Spinal cord (tissue), 10 donors: ENCODE results near the gene EYA3. TPM values are rescaled to one million over a fixed set of nuclear protein-coding genes. Genes with fewer than 3 reads are reported as not detected.

Experiments used
- DNase-seq, 6 donors: peaks; one replicate each; pipeline versions ENCODE4 v3.0.0 to v3.0.0-alpha.2; 2013 to 2015; ENCODE audit warnings: low spot score in 6 of 6, low read depth in 4 of 6
- H3K27ac ChIP-seq: one replicate; pipeline ENCODE4 v1.5.1; 2013; ENCODE audit warnings: low read depth, low read length, control low read depth
- H3K27me3 ChIP-seq: one replicate; pipeline ENCODE4 v1.6.1; 2013; ENCODE audit warnings: low read length; ENCODE audit not compliant: control insufficient read depth, insufficient read depth
- H3K36me3 ChIP-seq: one replicate; pipeline ENCODE4 v1.6.1; 2013; ENCODE audit warnings: low read length; ENCODE audit not compliant: control insufficient read depth, insufficient read depth
- H3K4me1 ChIP-seq: one replicate; pipeline ENCODE4 v1.6.1; 2013; ENCODE audit warnings: low read length; ENCODE audit not compliant: control insufficient read depth, insufficient read depth
- H3K4me3 ChIP-seq: one replicate; pipeline ENCODE4 v1.5.1; 2013; ENCODE audit warnings: low read depth, low read length, control low read depth
- H3K9me3 ChIP-seq: one replicate; pipeline ENCODE4 v1.6.1; 2013; ENCODE audit warnings: low read length; ENCODE audit not compliant: control insufficient read depth, insufficient read depth
- WGBS: methylation state at CpG from one replicate; pipeline ENCODE4 v1.1.5; 2013; ENCODE audit warnings: missing lambda C conversion rate; ENCODE audit not compliant: insufficient coverage; 5-methylcytosine and 5-hydroxymethylcytosine counted together
- long read RNA-seq, 4 donors: transcript quantifications; one replicate each; lab custom pipeline, GENCODE V29; 2026
- polyA plus RNA-seq, 2 donors: library from polyadenylated mRNA; unstranded; fragments of 120-200 nt; gene quantifications; one replicate each; pipeline ENCODE4 v1.2.1, GENCODE V29; 2013; ENCODE audit not compliant: insufficient read length in 2 of 2
- total RNA-seq, 2 donors: library from RNA; depleted of rRNA in 1 of 2; stranded (reverse); fragments of 120-200 nt in 1 of 2; fragments of >200 nt in 1 of 2; gene quantifications; one replicate each; pipeline versions ENCODE4 v1.2.3 to v1.2.4, GENCODE V29; 2013 to 2014
- donor health status: healthy.

Gene EYA3, protein sequence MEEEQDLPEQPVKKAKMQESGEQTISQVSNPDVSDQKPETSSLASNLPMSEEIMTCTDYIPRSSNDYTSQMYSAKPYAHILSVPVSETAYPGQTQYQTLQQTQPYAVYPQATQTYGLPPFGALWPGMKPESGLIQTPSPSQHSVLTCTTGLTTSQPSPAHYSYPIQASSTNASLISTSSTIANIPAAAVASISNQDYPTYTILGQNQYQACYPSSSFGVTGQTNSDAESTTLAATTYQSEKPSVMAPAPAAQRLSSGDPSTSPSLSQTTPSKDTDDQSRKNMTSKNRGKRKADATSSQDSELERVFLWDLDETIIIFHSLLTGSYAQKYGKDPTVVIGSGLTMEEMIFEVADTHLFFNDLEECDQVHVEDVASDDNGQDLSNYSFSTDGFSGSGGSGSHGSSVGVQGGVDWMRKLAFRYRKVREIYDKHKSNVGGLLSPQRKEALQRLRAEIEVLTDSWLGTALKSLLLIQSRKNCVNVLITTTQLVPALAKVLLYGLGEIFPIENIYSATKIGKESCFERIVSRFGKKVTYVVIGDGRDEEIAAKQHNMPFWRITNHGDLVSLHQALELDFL
- total RNA-seq = 10 to 100 TPM; 14.3 to 15.8 TPM
- 10 to 100 TPM; 14.4 to 17.5 TPM for polyA plus RNA-seq
- long read RNA-seq, donor 1, full-length matches to known transcripts = 1 of 1 reads
- long read RNA-seq, donor 1, partial matches to known transcripts = 0 of 1 reads
- long read RNA-seq, donor 1, other reads (novel, unspliced or antisense) = 0 of 1 reads
- long read RNA-seq, donor 2, full-length matches to known transcripts = 1 of 1 reads
- long read RNA-seq, donor 2, partial matches to known transcripts = 0 of 1 reads
- long read RNA-seq, donor 2, other reads (novel, unspliced or antisense) = 0 of 1 reads
- long read RNA-seq, donor 3 = 0 reads
- long read RNA-seq, donor 4, full-length matches to known transcripts = 3 of 3 reads
- long read RNA-seq, donor 4, partial matches to known transcripts = 0 of 3 reads
- long read RNA-seq, donor 4, other reads (novel, unspliced or antisense) = 0 of 3 reads

DNA sequence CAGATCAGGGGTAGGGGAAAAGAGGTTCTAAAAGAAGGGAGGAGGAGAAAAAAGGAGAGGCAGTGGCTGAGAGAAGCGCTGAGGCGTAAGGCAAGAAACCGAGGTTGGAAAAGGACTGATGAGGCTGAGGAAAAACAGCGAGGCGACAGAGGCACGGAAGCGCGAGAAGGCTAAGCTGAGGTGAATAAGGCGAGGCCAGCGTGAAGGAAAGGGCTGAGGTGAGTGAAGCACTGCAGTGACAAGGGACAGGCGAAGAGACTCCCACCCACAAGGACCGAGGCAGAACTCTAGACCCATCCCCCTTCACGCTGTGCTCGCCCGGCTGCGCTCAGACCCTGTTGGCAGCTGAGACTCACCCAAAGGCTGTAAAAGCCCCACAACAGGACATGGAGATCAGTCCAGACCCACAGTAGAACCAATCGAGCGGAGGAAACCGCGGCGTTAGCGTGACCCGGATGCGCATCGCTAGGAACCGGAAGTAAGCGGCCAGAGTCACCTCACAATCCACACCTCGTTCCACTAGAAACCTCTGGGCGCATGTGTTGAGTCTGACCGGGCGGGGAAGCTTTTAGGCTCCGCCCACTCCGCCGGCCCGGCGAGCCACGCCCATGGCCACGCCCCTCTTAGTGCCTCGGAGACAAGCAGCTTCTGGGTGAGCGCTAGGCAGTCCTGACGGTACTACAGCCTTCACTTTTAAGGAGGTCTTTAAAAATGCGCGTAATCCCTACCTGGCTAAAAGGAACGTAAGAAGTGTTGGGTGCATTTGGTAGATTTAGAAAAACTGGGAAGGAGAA, at the start of gene EYA3:
Gene EYA3, minus strand, starts transcription at position 443 of the 794 bp plus-strand sequence. CDS start 30,584 bp downstream, outside the sequence.
- Histone ChIP-seq H3K4me3 (peak within 1 kb of the TSS; percentile 95), H3K9me3 (no peaks in the 10 kb centered on the region), H3K27me3 (no peaks in the 10 kb centered on the region), H3K4me1 (peaks cover 9% of the 10 kb centered on the region), H3K27ac (peak within 1 kb of the TSS; percentile 96), H3K36me3 (peaks cover 2% of the 10 kb centered on the region)
- under 1% methylated on average over 43 of the region's 44 CpGs for WGBS
- peak; percentile 90 to 99 (median 92) for DNase-seq

DNA sequence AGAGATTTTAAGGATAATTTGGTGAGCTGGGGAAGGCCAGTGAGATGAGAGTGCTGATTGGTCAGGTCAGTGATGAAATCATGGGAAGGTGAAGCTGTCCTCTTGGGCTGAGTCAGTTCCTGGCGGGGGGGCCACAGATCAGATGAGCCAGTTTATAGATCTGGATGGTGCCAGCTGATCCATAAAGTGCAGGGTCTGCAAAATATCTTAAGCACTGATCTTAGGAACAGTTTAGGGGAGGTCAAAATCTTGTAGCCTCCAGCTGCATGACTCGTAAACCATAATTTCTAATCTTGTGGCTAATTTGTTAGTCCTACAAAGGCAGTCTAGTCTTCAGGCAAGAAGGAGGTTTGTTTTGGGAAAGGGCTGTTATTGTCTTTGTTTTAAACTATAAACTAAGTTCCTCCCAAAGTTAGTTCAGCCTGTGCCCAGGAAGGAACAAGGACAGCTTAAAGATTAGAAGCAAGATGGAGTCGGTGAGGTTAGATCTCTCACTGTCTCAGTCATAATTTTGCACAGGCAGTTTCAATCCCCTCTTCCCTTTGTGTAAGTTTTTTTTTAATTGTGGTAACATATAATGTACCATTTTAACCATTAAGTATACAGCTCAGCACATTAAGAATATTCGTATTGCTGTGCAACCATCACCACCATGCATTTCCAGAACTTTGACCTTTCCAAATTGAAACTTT, 48.7 kb upstream of the EYA3 start:
- H3K36me3 ChIP-seq = no peaks in the 10 kb centered on the region
- H3K4me3 ChIP-seq = no peak overlapping the region
- H3K9me3 ChIP-seq = no peaks in the 10 kb centered on the region
- DNase-seq = no peak
- WGBS = 88% methylated on average over 1 of the region's 4 CpGs
- H3K27me3 ChIP-seq = no peaks in the 10 kb centered on the region
- no peaks in the 10 kb centered on the region for H3K4me1 ChIP-seq
- H3K27ac ChIP-seq = no peak overlapping the region

DNA sequence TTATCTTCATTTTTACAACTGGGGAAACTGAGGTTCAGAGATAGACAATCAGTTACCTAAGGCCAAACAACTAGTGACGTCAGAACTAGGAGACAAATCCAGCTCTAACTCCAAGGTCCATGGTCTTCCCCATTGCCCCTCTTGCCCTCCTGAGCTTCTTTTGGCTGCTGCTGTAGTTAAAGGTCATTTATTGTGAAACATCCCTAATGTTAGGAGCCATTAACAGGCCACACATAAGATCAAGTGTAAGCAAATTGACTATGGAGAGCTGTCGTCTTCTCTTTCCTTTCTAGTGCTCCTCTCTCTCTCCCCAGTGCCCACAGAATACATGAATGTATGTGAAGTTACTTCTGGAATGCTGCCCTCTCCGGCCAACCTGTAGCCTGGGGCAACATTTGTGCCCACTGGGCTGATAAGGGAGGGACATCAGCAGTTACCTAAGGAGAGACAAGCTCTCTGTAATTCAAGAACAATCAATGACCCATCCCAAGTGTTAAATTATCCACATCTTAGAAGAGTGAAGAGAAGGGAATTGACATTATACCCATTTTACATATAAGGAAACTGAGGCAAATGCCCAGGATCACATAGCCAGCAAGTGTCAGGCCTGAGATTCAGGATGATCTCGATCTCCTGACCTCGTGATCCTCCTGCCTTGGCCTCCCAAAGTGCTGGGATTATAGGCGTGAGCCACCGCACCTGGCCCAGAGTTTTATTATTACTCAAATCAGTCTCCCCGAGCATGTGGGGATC, 47.9 kb upstream of the EYA3 start:
- no peaks in the 10 kb centered on the region for H3K36me3 ChIP-seq
- H3K27me3 ChIP-seq = no peaks in the 10 kb centered on the region
- no peak overlapping the region for H3K4me3 ChIP-seq
- no peaks in the 10 kb centered on the region for H3K9me3 ChIP-seq
- H3K27ac ChIP-seq = no peak overlapping the region
- DNase-seq = no peak
- no peaks in the 10 kb centered on the region for H3K4me1 ChIP-seq
- WGBS = 96% methylated on average over 3 of the region's 8 CpGs

DNA sequence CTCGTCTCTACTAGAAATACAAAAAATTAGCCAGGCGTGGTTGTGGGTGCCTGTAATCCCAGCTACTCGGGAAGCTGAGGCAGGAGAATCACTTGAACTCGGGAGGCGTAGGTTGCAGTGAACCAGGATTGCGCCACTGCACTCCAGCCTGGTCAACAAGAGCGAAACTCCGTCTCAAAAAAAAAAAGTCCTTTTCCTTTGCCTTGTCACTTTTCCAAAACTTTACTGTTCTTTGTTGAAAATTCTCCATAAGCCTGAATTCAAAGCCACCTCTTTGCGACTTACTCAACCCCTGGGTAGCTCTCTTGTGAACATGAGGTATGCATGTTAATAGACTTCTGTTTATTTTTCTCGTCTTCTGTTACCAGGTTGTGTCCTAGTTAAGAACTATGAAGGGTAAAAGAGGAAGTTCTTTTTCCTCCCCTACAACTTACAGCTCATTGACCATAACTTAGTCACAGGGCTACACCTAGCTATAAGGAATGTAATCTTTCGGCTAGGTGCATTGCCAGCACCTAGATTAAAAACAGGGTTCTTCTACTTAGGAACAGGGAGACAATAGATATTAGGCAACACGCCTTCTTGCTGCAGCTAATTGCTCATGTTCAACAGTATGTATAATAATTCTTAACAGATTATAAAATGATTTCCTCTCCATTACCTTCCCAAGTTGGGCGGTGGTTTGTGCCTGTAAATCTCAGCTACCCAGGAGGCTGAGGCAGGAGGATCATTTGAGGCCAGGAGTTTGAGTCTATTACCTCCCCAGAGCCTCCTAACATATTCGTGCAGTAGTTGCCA, 47.2 kb upstream of the EYA3 start:
- no peak overlapping the region for H3K27ac ChIP-seq
- no peak overlapping the region for H3K4me3 ChIP-seq

DNA sequence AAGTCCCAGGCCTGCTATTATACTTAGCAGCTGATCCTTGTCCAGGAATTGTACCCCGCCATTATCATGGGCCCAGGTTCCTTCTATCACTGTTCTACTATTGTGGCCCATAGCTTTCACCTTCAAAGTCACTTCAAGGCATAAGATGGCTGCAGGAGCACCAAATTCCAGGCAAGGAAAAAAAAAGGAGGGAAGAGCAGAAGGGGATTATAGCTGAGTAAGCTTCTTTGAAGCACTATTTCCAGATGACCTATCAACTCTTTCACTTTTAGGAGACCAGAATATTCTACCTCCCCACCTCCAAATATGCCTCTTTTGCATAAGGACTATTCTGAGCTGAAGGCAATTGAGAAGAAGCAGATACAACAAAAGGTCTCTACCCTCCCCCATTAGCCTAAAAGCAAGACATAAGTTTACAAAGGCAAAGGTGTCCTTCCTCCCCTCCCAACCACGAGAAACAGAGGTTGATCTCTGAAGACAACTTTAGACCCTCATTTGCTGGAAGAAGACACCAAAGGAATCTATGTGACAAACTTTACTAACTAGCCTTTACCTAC, 46.3 kb upstream of the EYA3 start:
- 100% methylated on average over 1 of the region's 2 CpGs for WGBS
- Histone ChIP-seq H3K27me3 (no peaks in the 10 kb centered on the region), H3K4me1 (no peaks in the 10 kb centered on the region), H3K27ac (no peak overlapping the region), H3K36me3 (no peaks in the 10 kb centered on the region), H3K9me3 (no peaks in the 10 kb centered on the region), H3K4me3 (no peak overlapping the region)
- no peak for DNase-seq

More for the DNA sequence above, 47.2 kb upstream of the EYA3 start:
- no peak for DNase-seq
- H3K36me3 ChIP-seq = no peaks in the 10 kb centered on the region
- no peaks in the 10 kb centered on the region for H3K9me3 ChIP-seq
- 84% methylated on average over 8 of the region's 14 CpGs for WGBS
- H3K4me1 ChIP-seq = no peaks in the 10 kb centered on the region
- no peaks in the 10 kb centered on the region for H3K27me3 ChIP-seq

DNA sequence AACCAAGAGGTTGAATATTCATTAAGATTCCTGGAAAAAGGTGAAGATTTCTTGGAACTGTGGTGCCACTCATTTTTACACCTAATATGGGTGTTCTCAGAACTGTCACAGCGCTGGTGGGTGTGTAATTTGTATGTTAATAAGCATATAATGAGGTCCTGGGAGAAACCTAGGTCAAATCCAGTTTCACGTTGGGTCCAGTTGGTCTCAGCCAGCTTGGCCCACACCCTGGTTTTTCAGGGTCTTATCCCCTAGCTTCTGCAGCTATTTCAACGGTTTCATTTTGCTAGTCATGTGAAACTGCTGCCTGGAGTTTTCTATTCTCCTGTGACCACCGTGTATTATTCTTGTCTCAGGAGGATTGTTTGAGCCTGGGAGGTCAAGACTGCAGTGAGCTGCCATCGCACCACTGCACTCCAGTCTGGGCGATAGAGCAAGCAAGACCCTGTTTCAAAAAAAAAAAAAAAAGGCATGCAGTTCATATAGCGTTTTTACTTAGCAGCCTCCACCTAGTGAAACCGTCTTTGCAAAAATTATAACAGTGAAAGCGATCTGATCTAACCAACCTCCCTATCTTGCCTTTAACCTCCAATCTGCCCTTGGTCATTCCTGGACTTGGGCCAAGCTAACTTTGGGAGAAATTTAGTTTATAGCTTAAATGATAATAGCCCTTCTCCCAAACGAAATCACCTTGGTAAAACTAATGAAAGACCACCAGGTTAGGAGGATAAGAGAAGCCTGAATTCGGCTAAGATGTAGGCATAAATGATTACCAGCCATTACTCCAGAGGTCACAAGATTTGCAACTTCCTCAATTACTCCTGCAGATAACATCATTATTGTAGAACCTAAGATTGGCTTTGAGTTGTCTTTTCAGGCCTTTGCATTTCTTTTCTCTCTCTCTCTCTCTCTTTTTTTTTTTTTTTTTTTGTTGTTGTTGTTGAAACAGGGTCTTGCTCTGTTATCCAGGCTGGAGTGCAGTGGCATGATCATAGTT, 44.1 kb upstream of the EYA3 start:
- DNase-seq = no peak
- no peak overlapping the region for H3K4me3 ChIP-seq
- H3K36me3 ChIP-seq = no peaks in the 10 kb centered on the region
- H3K27me3 ChIP-seq = peaks cover 4% of the 10 kb centered on the region
- H3K4me1 ChIP-seq = no peaks in the 10 kb centered on the region
- 71% methylated on average over 4 of the region's 11 CpGs for WGBS
- no peaks in the 10 kb centered on the region for H3K9me3 ChIP-seq
- H3K27ac ChIP-seq = no peak overlapping the region

DNA sequence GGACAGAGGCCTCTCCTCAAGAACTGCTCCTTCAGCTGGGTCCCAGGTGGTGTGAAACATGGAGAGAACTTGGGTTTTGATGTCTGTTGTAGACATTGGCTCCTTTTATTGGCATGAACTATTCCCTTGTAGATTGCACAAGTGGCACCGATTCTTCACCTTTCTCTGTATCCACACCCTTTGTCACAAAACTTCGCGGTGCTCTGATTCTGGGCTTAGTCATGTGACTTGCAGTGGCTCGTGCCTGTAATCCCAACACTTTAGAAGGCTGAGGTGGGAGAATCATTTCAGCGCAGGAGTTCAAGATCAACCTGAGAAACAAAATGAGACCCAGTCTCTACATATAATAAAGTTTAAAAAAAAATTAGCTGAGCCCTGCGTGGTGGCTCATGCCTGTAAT, 42.5 kb upstream of the EYA3 start:
- Histone ChIP-seq H3K27me3 (peaks cover 6% of the 10 kb centered on the region), H3K4me3 (no peak overlapping the region), H3K27ac (no peak overlapping the region), H3K4me1 (no peaks in the 10 kb centered on the region), H3K36me3 (no peaks in the 10 kb centered on the region), H3K9me3 (no peaks in the 10 kb centered on the region)
- WGBS = 80% methylated on average over 3 of the region's 6 CpGs
- no peak for DNase-seq
